ENCODE data around the gene DGKH. TPM values are rescaled to one million over a fixed set of nuclear protein-coding genes. Genes with fewer than 3 reads are reported as not detected.
A peak's percentile ranks its signal among the peaks of the same experiment; 100 is the strongest.

Gene DGKH
- total and polyA plus RNA-seq, 8 donors: 9.8 to 17.1 (median 12.0) TPM

DNA sequence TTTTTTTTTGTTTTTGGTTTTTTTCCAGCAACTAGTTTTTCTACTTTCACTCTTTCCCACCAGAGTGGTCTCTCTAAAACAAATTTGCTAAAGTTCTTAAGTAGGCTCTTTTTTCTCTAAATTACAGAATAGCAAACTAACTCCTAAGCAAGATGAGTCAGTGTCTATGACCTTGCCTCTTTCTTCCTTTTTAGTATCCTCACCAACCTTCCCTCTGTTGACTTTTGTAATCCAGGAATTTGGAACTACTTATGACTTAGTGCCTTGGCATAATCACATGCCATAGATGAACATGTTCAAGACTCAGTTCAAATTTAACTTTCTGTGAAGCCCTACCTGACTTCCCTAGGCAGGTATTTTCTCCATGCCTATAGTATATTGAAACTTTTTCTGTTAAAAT lies 191.2 kb downstream of the DGKH start:
- DNase-seq (no peak), ATAC-seq (peak; percentile 50)
- no peak for TF ChIP-seq CTCF (IDR thresholded peaks at IDR 0.05)
- no peak overlapping the region for H3K27ac ChIP-seq
- no peaks in the 10 kb centered on the region for H3K36me3 ChIP-seq
- intact Hi-C loops (cut with DNase I): no loop called here
- no peak overlapping the region for H3K4me3 ChIP-seq
- no peaks in the 10 kb centered on the region for H3K9me3 ChIP-seq
- H3K4me1 ChIP-seq: no peaks in the 10 kb centered on the region
- no peaks in the 10 kb centered on the region for H3K27me3 ChIP-seq

DNA sequence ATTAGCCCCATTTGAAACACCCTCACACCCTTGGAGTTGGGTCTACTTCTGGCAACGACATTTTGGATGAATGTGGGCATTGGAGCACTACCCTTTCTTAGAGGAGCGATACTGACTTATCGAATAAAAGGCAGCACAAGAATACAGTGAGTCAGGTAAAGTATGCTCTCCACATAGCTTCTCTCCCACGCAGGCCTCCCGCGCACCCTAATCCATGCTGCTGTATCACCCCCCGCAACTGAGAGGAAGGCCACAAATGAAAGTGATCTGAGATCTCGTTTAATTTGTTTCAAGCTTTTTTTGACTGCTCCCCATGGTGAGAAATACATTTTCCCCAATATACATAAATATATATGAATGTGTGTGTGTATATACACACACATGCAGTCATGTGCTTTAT lies 198.1 kb downstream of the DGKH start:
- H3K27me3 ChIP-seq: no peaks in the 10 kb centered on the region
- ATAC-seq (no peak), DNase-seq (no peak)
- H3K4me1 ChIP-seq: no peaks in the 10 kb centered on the region
- H3K27ac ChIP-seq: no peak overlapping the region
- intact Hi-C loops (cut with DNase I): no loop called here
- no peak for TF ChIP-seq CTCF (IDR thresholded peaks at IDR 0.05)
- no peak overlapping the region for H3K4me3 ChIP-seq
- no peaks in the 10 kb centered on the region for H3K36me3 ChIP-seq
- H3K9me3 ChIP-seq: no peaks in the 10 kb centered on the region

DNA sequence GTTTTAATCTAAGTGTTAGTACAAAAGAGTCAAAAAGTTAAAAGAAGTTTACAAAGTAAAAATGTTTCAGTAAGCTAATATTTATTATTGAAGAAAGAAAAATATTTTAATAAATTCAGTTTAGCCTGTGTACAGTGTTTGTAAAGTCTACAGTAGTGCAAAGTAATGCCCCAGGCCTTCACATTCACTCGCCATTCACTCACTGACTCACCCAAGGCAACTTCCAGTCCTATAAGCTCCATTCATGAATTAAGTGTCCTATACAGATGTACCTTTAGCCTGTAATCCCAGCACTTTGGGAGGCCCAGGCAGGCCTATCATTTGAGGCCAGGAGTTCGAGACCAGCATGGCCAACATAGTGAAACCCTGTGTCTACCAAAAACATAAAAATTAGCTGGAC lies 199.4 kb downstream of the DGKH start:
- intact Hi-C loops (cut with DNase I): no loop called here
- no peak for TF ChIP-seq CTCF (IDR thresholded peaks at IDR 0.05)
- Histone ChIP-seq H3K36me3 (no peaks in the 10 kb centered on the region), H3K27ac (no peak overlapping the region), H3K4me3 (no peak overlapping the region), H3K9me3 (no peaks in the 10 kb centered on the region), H3K4me1 (no peaks in the 10 kb centered on the region), H3K27me3 (no peaks in the 10 kb centered on the region)
- ATAC-seq (no peak), DNase-seq (no peak)

GRCh38 chr13:42255886-42256285 lies 207.4 kb downstream of the DGKH start:
- Histone ChIP-seq H3K27me3 (no peaks in the 10 kb centered on the region), H3K27ac (no peak overlapping the region), H3K4me3 (no peak overlapping the region), H3K9me3 (no peaks in the 10 kb centered on the region), H3K36me3 (no peaks in the 10 kb centered on the region), H3K4me1 (no peaks in the 10 kb centered on the region)
- DNase-seq (no peak), ATAC-seq (no peak)
- intact Hi-C loops (cut with DNase I): no loop called here
- TF ChIP-seq CTCF (IDR thresholded peaks at IDR 0.05): no peak

GRCh38 chr13:42258747-42259146 lies 210.3 kb downstream of the DGKH start:
- no peak for TF ChIP-seq CTCF (IDR thresholded peaks at IDR 0.05)
- Histone ChIP-seq H3K4me3 (no peak overlapping the region), H3K4me1 (no peaks in the 10 kb centered on the region), H3K27ac (no peak overlapping the region), H3K36me3 (no peaks in the 10 kb centered on the region), H3K9me3 (no peaks in the 10 kb centered on the region), H3K27me3 (no peaks in the 10 kb centered on the region)
- no peak for DNase-seq
- no peak for ATAC-seq
- intact Hi-C loops (cut with DNase I): no loop called here

All from left lung (tissue), 10 donors.